Naive thymus-derived CD4-positive, alpha-beta T cell (primary cell): Measurements from ENCODE around the gene KAZN. TPM values are rescaled to one million over a fixed set of nuclear protein-coding genes. Genes with fewer than 3 reads are reported as not detected.

ENCODE experiments used
- ATAC-seq: fragments of 150-1000 bp; cut with Tn5 transposase; 2 replicates; pipeline ENCODE4 v1.10.0; 2021; ENCODE audit warnings: mild to moderate bottlenecking, moderate library complexity
- CTCF ChIA-PET: fragments of 350-600 bp; sonication (Branson Sonifier 250); formaldehyde crosslinking; loops from one replicate; lab custom pipeline; 2021; ENCODE audit warnings: antibody characterized with exemption; lab: Charles Lee
- POLR2A ChIA-PET: fragments of 350-600 bp; sonication (Branson Sonifier 250); formaldehyde crosslinking; loops from one replicate; lab custom pipeline; 2021; ENCODE audit warnings: antibody characterized with exemption, inconsistent platforms; lab: Charles Lee
- DNase-seq, 9 donors: peaks; one replicate each; pipeline versions ENCODE4 v3.0.0 to v3.0.0-alpha.2; 2020 to 2022; ENCODE audit warnings: mixed read lengths in 1 of 9
- H3K27ac ChIP-seq: one replicate; pipeline ENCODE4 v1.7.0; 2013; ENCODE audit warnings: mild to moderate bottlenecking, low read depth, low read length, moderate library complexity
- H3K27me3 ChIP-seq, 2 donors: one replicate each; pipeline ENCODE4 v1.7.0; 2013; ENCODE audit warnings: low read length in 2 of 2, mild to moderate bottlenecking in 2 of 2, moderate library complexity in 2 of 2; ENCODE audit not compliant: control insufficient read depth in 2 of 2, insufficient read depth in 2 of 2
- H3K36me3 ChIP-seq, 3 experiments: 1 replicate in 2 of 3; 2 replicates in 1 of 3; pipeline ENCODE4 v1.7.0; 2013; ENCODE audit warnings: low read length in 3 of 3, mild to moderate bottlenecking in 3 of 3, moderate library complexity in 1 of 3; ENCODE audit not compliant: insufficient read depth in 3 of 3, control insufficient read depth in 2 of 3
- H3K4me1 ChIP-seq, 2 donors: one replicate each; pipeline ENCODE4 v1.7.0; 2013; ENCODE audit warnings: low read length in 2 of 2, mild to moderate bottlenecking in 2 of 2, moderate library complexity in 1 of 2; ENCODE audit not compliant: control insufficient read depth in 2 of 2, insufficient read depth in 2 of 2
- H3K4me3 ChIP-seq: 2 replicates; pipeline ENCODE4 v1.7.0; 2013; ENCODE audit warnings: mild to moderate bottlenecking, low read length
- H3K9me3 ChIP-seq, 3 experiments: 1 replicate in 2 of 3; 2 replicates in 1 of 3; pipeline ENCODE4 v1.7.0; 2013; ENCODE audit warnings: low read length in 3 of 3; ENCODE audit not compliant: control insufficient read depth in 2 of 3
- H3K27ac Mint-ChIP-seq, 9 donors: one replicate each; pipeline ENCODE4 v1.8.0; 2020 to 2022; ENCODE audit warnings: mixed read lengths in 9 of 9, mild to moderate bottlenecking in 8 of 9, moderate library complexity in 5 of 9, inconsistent platforms in 2 of 9
- H3K27me3 Mint-ChIP-seq, 5 donors: one replicate each; pipeline ENCODE4 v1.8.0; 2021 to 2022; ENCODE audit warnings: mixed read lengths in 5 of 5, mild to moderate bottlenecking in 1 of 5
- H3K36me3 Mint-ChIP-seq, 5 donors: one replicate each; pipeline ENCODE4 v1.8.0; 2020 to 2022; ENCODE audit warnings: mixed read lengths in 5 of 5, mild to moderate bottlenecking in 3 of 5, inconsistent platforms in 1 of 5
- H3K4me1 Mint-ChIP-seq, 7 donors: one replicate each; pipeline ENCODE4 v1.8.0; 2020 to 2022; ENCODE audit warnings: mixed read lengths in 7 of 7, mild to moderate bottlenecking in 3 of 7, inconsistent platforms in 1 of 7
- H3K4me3 Mint-ChIP-seq, 10 donors: one replicate each; pipeline ENCODE4 v1.8.0; 2020 to 2022; ENCODE audit warnings: mild to moderate bottlenecking in 10 of 10, mixed read lengths in 10 of 10, moderate library complexity in 6 of 10, inconsistent platforms in 2 of 10
- H3K9me3 Mint-ChIP-seq, 11 donors: one replicate each; pipeline ENCODE4 v1.8.0; 2020 to 2022; ENCODE audit warnings: mixed read lengths in 11 of 11, mild to moderate bottlenecking in 4 of 11, inconsistent platforms in 1 of 11, moderate library complexity in 1 of 11
- intact Hi-C, 2 donors: fragments of 100-400 bp; cut with micrococcal nuclease; formaldehyde crosslinking; loops; one replicate each; pipeline ENCODE4 v1.15.1; 2023
- polyA plus RNA-seq, 2 donors: library from polyadenylated mRNA; unstranded; fragments of 300-500 nt; fragmentation: Illumina TruSeq; gene quantifications; one replicate each; pipeline ENCODE4 v1.2.3, GENCODE V29; 2021
- total RNA-seq, 6 experiments: library from RNA in 5 of 6; stranded (reverse) in 5 of 6; gene quantifications; 1 replicate in 5 of 6; 2 replicates in 1 of 6; pipeline ENCODE4 v1.2.3 and lab custom pipeline; 2021 to 2026

The KAZN gene
- total and polyA plus RNA-seq, 7 experiments from 2014 or later, result 0.08 to 0.87 (median 0.30) TPM

- peaks cover 0 to 23% (median 5%) of the 10 kb centered on the region in 5 donors for H3K27me3 Mint-ChIP-seq
These were observed 253.3 kb downstream of the KAZN start for GRCh38 chr1:14851760-14852159.

GRCh38 chr1:14852291-14852690 lies 253.8 kb downstream of the KAZN start:
- Mint-ChIP-seq H3K4me3 (no peak overlapping the region), H3K27ac (no peak overlapping the region), H3K36me3 (no peaks in the 10 kb centered on the region), H3K27me3 (peaks cover 0 to 23% (median 5%) of the 10 kb centered on the region in 5 donors), H3K9me3 (peaks cover 0 to 5% (median 0%) of the 10 kb centered on the region in 11 donors), H3K4me1 (no peaks in the 10 kb centered on the region)
- no peak for ATAC-seq
- no peaks in the 10 kb centered on the region for H3K9me3 ChIP-seq
- CTCF ChIA-PET, result no interaction called here
- no peaks in the 10 kb centered on the region for H3K27me3 ChIP-seq
- no peak overlapping the region for H3K4me3 ChIP-seq
- POLR2A ChIA-PET, result no interaction called here
- no peaks in the 10 kb centered on the region for H3K36me3 ChIP-seq
- intact Hi-C loops, result no loop called here
- H3K4me1 ChIP-seq, result no peaks in the 10 kb centered on the region
- no peak for DNase-seq
- H3K27ac ChIP-seq, result no peak overlapping the region

More at GRCh38 chr1:14851760-14852159, 253.3 kb downstream of the KAZN start:
- ChIA-PET CTCF (no interaction called here), POLR2A (no interaction called here)
- intact Hi-C loops, result no loop called here
- ATAC-seq, result no peak
- no peaks in the 10 kb centered on the region for H3K36me3 Mint-ChIP-seq
- DNase-seq, result no peak
- no peak overlapping the region for H3K27ac ChIP-seq
- no peaks in the 10 kb centered on the region for H3K9me3 ChIP-seq
- H3K4me1 Mint-ChIP-seq, result no peaks in the 10 kb centered on the region
- no peaks in the 10 kb centered on the region for H3K4me1 ChIP-seq
- no peaks in the 10 kb centered on the region for H3K36me3 ChIP-seq
- no peak overlapping the region for H3K27ac Mint-ChIP-seq
- H3K27me3 ChIP-seq, result no peaks in the 10 kb centered on the region
- H3K4me3 Mint-ChIP-seq, result no peak overlapping the region
- peaks cover 0 to 5% (median 0%) of the 10 kb centered on the region in 11 donors for H3K9me3 Mint-ChIP-seq
- H3K4me3 ChIP-seq, result no peak overlapping the region

GRCh38 chr1:14853518-14853917 lies 255.0 kb downstream of the KAZN start:
- no peaks in the 10 kb centered on the region for H3K36me3 Mint-ChIP-seq
- no peaks in the 10 kb centered on the region for H3K36me3 ChIP-seq
- no peaks in the 10 kb centered on the region for H3K9me3 ChIP-seq
- ChIA-PET CTCF (no interaction called here), POLR2A (no interaction called here)
- no peaks in the 10 kb centered on the region for H3K27me3 ChIP-seq
- intact Hi-C loops, result no loop called here
- H3K27ac Mint-ChIP-seq, result no peak overlapping the region
- no peaks in the 10 kb centered on the region for H3K4me1 ChIP-seq
- no peak overlapping the region for H3K4me3 ChIP-seq
- no peak overlapping the region for H3K4me3 Mint-ChIP-seq
- peaks cover 0 to 18% (median 5%) of the 10 kb centered on the region in 5 donors for H3K27me3 Mint-ChIP-seq
- no peak overlapping the region for H3K27ac ChIP-seq
- H3K9me3 Mint-ChIP-seq, result peaks cover 0 to 5% (median 0%) of the 10 kb centered on the region in 11 donors
- no peaks in the 10 kb centered on the region for H3K4me1 Mint-ChIP-seq
- DNase-seq (no peak), ATAC-seq (no peak)

- H3K27ac Mint-ChIP-seq, result no peak overlapping the region
These were observed 256.8 kb downstream of the KAZN start for GRCh38 chr1:14855268-14855667.

GRCh38 chr1:14855801-14856200 lies 257.3 kb downstream of the KAZN start:
- Histone ChIP-seq H3K9me3 (no peaks in the 10 kb centered on the region), H3K27ac (no peak overlapping the region), H3K27me3 (no peaks in the 10 kb centered on the region), H3K36me3 (no peaks in the 10 kb centered on the region), H3K4me1 (no peaks in the 10 kb centered on the region), H3K4me3 (no peak overlapping the region)
- Mint-ChIP-seq H3K4me1 (peaks cover 0 to 2% (median 0%) of the 10 kb centered on the region in 7 donors), H3K27ac (no peak overlapping the region), H3K9me3 (peaks cover 0 to 5% (median 0%) of the 10 kb centered on the region in 11 donors), H3K27me3 (peaks cover 4 to 34% (median 8%) of the 10 kb centered on the region in 5 donors), H3K4me3 (no peak overlapping the region), H3K36me3 (no peaks in the 10 kb centered on the region)
- CTCF ChIA-PET, result no interaction called here
- POLR2A ChIA-PET, result no interaction called here
- no peak for ATAC-seq
- no peak for DNase-seq
- intact Hi-C loops, result no loop called here

More at GRCh38 chr1:14855268-14855667, 256.8 kb downstream of the KAZN start:
- Histone ChIP-seq H3K4me1 (no peaks in the 10 kb centered on the region), H3K9me3 (no peaks in the 10 kb centered on the region), H3K36me3 (no peaks in the 10 kb centered on the region), H3K4me3 (no peak overlapping the region), H3K27me3 (no peaks in the 10 kb centered on the region), H3K27ac (no peak overlapping the region)
- ChIA-PET CTCF (no interaction called here), POLR2A (no interaction called here)
- intact Hi-C loops, result no loop called here
- no peak for ATAC-seq
- peaks cover 0 to 2% (median 0%) of the 10 kb centered on the region in 7 donors for H3K4me1 Mint-ChIP-seq
- no peaks in the 10 kb centered on the region for H3K36me3 Mint-ChIP-seq
- peaks cover 0 to 5% (median 0%) of the 10 kb centered on the region in 11 donors for H3K9me3 Mint-ChIP-seq
- peaks cover 4 to 29% (median 8%) of the 10 kb centered on the region in 5 donors for H3K27me3 Mint-ChIP-seq
- H3K4me3 Mint-ChIP-seq, result no peak overlapping the region
- no peak for DNase-seq

- ChIA-PET POLR2A (no interaction called here), CTCF (no interaction called here)
- H3K4me1 ChIP-seq, result no peaks in the 10 kb centered on the region
- intact Hi-C loops, result no loop called here
- H3K9me3 ChIP-seq, result no peaks in the 10 kb centered on the region
- H3K27ac ChIP-seq, result no peak overlapping the region
- no peaks in the 10 kb centered on the region for H3K27me3 ChIP-seq
- ATAC-seq, result no peak
- no peak for DNase-seq
- Mint-ChIP-seq H3K4me3 (no peak overlapping the region), H3K27ac (no peak overlapping the region), H3K27me3 (peaks cover 4 to 31% (median 13%) of the 10 kb centered on the region in 5 donors), H3K9me3 (peaks cover 0 to 5% (median 0%) of the 10 kb centered on the region in 11 donors), H3K36me3 (no peaks in the 10 kb centered on the region), H3K4me1 (peaks cover 0 to 2% (median 0%) of the 10 kb centered on the region in 7 donors)
- no peaks in the 10 kb centered on the region for H3K36me3 ChIP-seq
- no peak overlapping the region for H3K4me3 ChIP-seq
These were observed 259.1 kb downstream of the KAZN start for GRCh38 chr1:14857436-14858195.
